Measurements from ENCODE around the gene ME1. TPM values are rescaled to one million over a fixed set of nuclear protein-coding genes. Genes with fewer than 3 reads are reported as not detected.
"Not testable (repeated sequence)": the region's sequence is repeated elsewhere in the genome, so short reads cannot be mapped to it uniquely, and the experiment has no call there.

Gene ME1
- total RNA-seq, 8 experiments from 2014 or later, result 1.8 to 21.5 (median 8.6) TPM

- 10 to 100% (median 80%) methylated on average over 1 of the region's 1 CpG; no CpG with 5 or more reads in 1 of the 10 experiments for WGBS, 10 experiments
- no peak for ATAC-seq (replicated peaks in 6 of 8)
These were observed 30.6 kb upstream of the ME1 start for GRCh38 chr6:83461438-83461837.

GRCh38 chr6:83459663-83460062 lies 28.8 kb upstream of the ME1 start:
- no peak overlapping the region for H3K27ac ChIP-seq
- no peaks in the 10 kb centered on the region for H3K4me1 ChIP-seq (replicated peaks in 1 of 2)
- ATAC-seq (replicated peaks in 6 of 8), result peak in 1 of 8 experiments; percentile 8
- H3K4me3 ChIP-seq, result no peak overlapping the region
- in situ Hi-C loops (cut with MboI; ENCODE audit: low pct_unique_long_range_greater_than_20kb in 2 of 9, low sequenced_read_pairs in 9 of 9, unreplicated experiment in 9 of 9), result no loop called here

More at GRCh38 chr6:83461438-83461837, 30.6 kb upstream of the ME1 start:
- Histone ChIP-seq H3K4me3 (no peak overlapping the region), H3K4me1 (replicated peaks in 1 of 2) (no peaks in the 10 kb centered on the region), H3K27ac (no peak overlapping the region)
- in situ Hi-C loops (cut with MboI; ENCODE audit: low pct_unique_long_range_greater_than_20kb in 2 of 9, low sequenced_read_pairs in 9 of 9, unreplicated experiment in 9 of 9), result no loop called here

- H3K4me3 ChIP-seq; H3K27ac ChIP-seq; in situ Hi-C loops (cut with MboI; ENCODE audit: low pct_unique_long_range_greater_than_20kb in 2 of 9, low sequenced_read_pairs in 9 of 9, unreplicated experiment in 9 of 9); ATAC-seq (replicated peaks in 6 of 8); H3K4me1 ChIP-seq (replicated peaks in 1 of 2): not testable (repeated sequence)
- WGBS, 10 experiments, result 79 to 100% (median 92%) methylated on average over 3 to 5 of the region's 6 CpGs; no CpG with 5 or more reads in 2 of the 10 experiments
These were observed 19.2 kb upstream of the ME1 start for GRCh38 chr6:83450015-83450414.

GRCh38 chr6:83444086-83444699 lies 13.3 kb upstream of the ME1 start:
- ATAC-seq (replicated peaks in 6 of 8); H3K27ac ChIP-seq; H3K4me1 ChIP-seq (replicated peaks in 1 of 2); in situ Hi-C loops (cut with MboI; ENCODE audit: low pct_unique_long_range_greater_than_20kb in 2 of 9, low sequenced_read_pairs in 9 of 9, unreplicated experiment in 9 of 9); H3K4me3 ChIP-seq: not testable (repeated sequence)
- WGBS, 10 experiments, result 0 to 98% (median 83%) methylated on average over 1 to 7 of the region's 9 CpGs; no CpG with 5 or more reads in 3 of the 10 experiments

- WGBS, 10 experiments, result 43 to 100% (median 71%) methylated on average over 1 to 4 of the region's 4 CpGs; no CpG with 5 or more reads in 2 of the 10 experiments
- no peak overlapping the region for H3K4me3 ChIP-seq
- in situ Hi-C loops (cut with MboI; ENCODE audit: low pct_unique_long_range_greater_than_20kb in 2 of 9, low sequenced_read_pairs in 9 of 9, unreplicated experiment in 9 of 9), result no loop called here
- no peak overlapping the region for H3K27ac ChIP-seq
- H3K4me1 ChIP-seq (replicated peaks in 1 of 2), result no peaks in the 10 kb centered on the region
- peak in 1 of 8 experiments; percentile 43 for ATAC-seq (replicated peaks in 6 of 8)
These were observed 12.7 kb upstream of the ME1 start for GRCh38 chr6:83443516-83443915.

GRCh38 chr6:83442752-83443151 lies 11.9 kb upstream of the ME1 start:
- no peak overlapping the region for H3K4me3 ChIP-seq
- peak in 2 of 8 experiments; percentile 16 to 26 for ATAC-seq (replicated peaks in 6 of 8)
- in situ Hi-C loops (cut with MboI; ENCODE audit: low pct_unique_long_range_greater_than_20kb in 2 of 9, low sequenced_read_pairs in 9 of 9, unreplicated experiment in 9 of 9), result no loop called here
- no peak overlapping the region for H3K27ac ChIP-seq
- no peaks in the 10 kb centered on the region for H3K4me1 ChIP-seq (replicated peaks in 1 of 2)
- WGBS, 10 experiments, result 0 to 51% (median 29%) methylated on average over 1 to 2 of the region's 2 CpGs; no CpG with 5 or more reads in 3 of the 10 experiments

- in situ Hi-C loops (cut with MboI; ENCODE audit: low pct_unique_long_range_greater_than_20kb in 2 of 9, low sequenced_read_pairs in 9 of 9, unreplicated experiment in 9 of 9), result no loop called here
- Histone ChIP-seq H3K4me1 (replicated peaks in 1 of 2) (no peaks in the 10 kb centered on the region), H3K27ac (no peak overlapping the region), H3K4me3 (no peak overlapping the region)
- WGBS, 10 experiments, result 11 to 80% (median 67%) methylated on average over 1 to 2 of the region's 2 CpGs; no CpG with 5 or more reads in 1 of the 10 experiments
- no peak for ATAC-seq (replicated peaks in 6 of 8)
These were observed 8.3 kb upstream of the ME1 start for GRCh38 chr6:83439201-83439600.

GRCh38 chr6:83436674-83437073 lies 5.8 kb upstream of the ME1 start:
- in situ Hi-C loops (cut with MboI; ENCODE audit: low pct_unique_long_range_greater_than_20kb in 2 of 9, low sequenced_read_pairs in 9 of 9, unreplicated experiment in 9 of 9), result no loop called here
- no peak for ATAC-seq (replicated peaks in 6 of 8)
- Histone ChIP-seq H3K4me3 (no peak overlapping the region), H3K4me1 (replicated peaks in 1 of 2) (no peaks in the 10 kb centered on the region), H3K27ac (no peak overlapping the region)

GRCh38 chr6:83433177-83433576 lies 2.3 kb upstream of the ME1 start:
- peaks cover 3 to 8% of the 10 kb centered on the region in 2 donors for H3K4me1 ChIP-seq (replicated peaks in 1 of 2)
- ATAC-seq (replicated peaks in 6 of 8), result no peak
- in situ Hi-C loops (cut with MboI; ENCODE audit: low pct_unique_long_range_greater_than_20kb in 2 of 9, low sequenced_read_pairs in 9 of 9, unreplicated experiment in 9 of 9), result no loop called here
- no peak overlapping the region for H3K27ac ChIP-seq
- no peak overlapping the region for H3K4me3 ChIP-seq

GRCh38 chr6:83432636-83433035 lies 1.8 kb upstream of the ME1 start:
- 76 to 100% (median 94%) methylated on average over 2 of the region's 2 CpGs; no CpG with 5 or more reads in 3 of the 10 experiments for WGBS, 10 experiments
- Histone ChIP-seq H3K4me1 (replicated peaks in 1 of 2) (peaks cover 3 to 8% of the 10 kb centered on the region in 2 donors), H3K4me3 (no peak overlapping the region), H3K27ac (no peak overlapping the region)
- in situ Hi-C loops (cut with MboI; ENCODE audit: low pct_unique_long_range_greater_than_20kb in 2 of 9, low sequenced_read_pairs in 9 of 9, unreplicated experiment in 9 of 9), result no loop called here
- ATAC-seq (replicated peaks in 6 of 8), result no peak

GRCh38 chr6:83431545-83432155 lies 799 bp upstream of the ME1 start:
- WGBS, 10 experiments, result 95 to 100% (median 97%) methylated on average over 2 to 8 of the region's 19 CpGs; no CpG with 5 or more reads in 3 of the 10 experiments
- H3K4me3 ChIP-seq, result peak overlapping the region in 1 of 5 donors; percentile 66
- in situ Hi-C loops (cut with MboI; ENCODE audit: low pct_unique_long_range_greater_than_20kb in 2 of 9, low sequenced_read_pairs in 9 of 9, unreplicated experiment in 9 of 9), result no loop called here

GRCh38 chr6:83429857-83430610 lies 817 bp downstream of the ME1 start:
- Histone ChIP-seq H3K4me3 (peak overlapping the region; percentile 28 to 66 (median 36)), H3K27ac (peak overlapping the region in 1 of 2 donors; percentile 51), H3K4me1 (replicated peaks in 1 of 2) (peaks cover 3 to 8% of the 10 kb centered on the region in 2 donors)
- in situ Hi-C loops (cut with MboI; ENCODE audit: low pct_unique_long_range_greater_than_20kb in 2 of 9, low sequenced_read_pairs in 9 of 9, unreplicated experiment in 9 of 9), result no loop called here
- ATAC-seq (replicated peaks in 6 of 8), result peak; percentile 13 to 45 (median 32)
- 14 to 68% (median 50%) methylated on average over 2 to 12 of the region's 13 CpGs for WGBS, 10 experiments

More at GRCh38 chr6:83431545-83432155, 799 bp upstream of the ME1 start:
- ATAC-seq (replicated peaks in 6 of 8), result no peak
- Histone ChIP-seq H3K4me1 (replicated peaks in 1 of 2) (peaks cover 3 to 8% of the 10 kb centered on the region in 2 donors), H3K27ac (no peak overlapping the region)

- Histone ChIP-seq H3K27ac (no peak overlapping the region), H3K4me1 (replicated peaks in 1 of 2) (peaks cover 3 to 8% of the 10 kb centered on the region in 2 donors), H3K4me3 (peak overlapping the region in 2 of 5 donors; percentile 36 to 66)
- no peak for ATAC-seq (replicated peaks in 6 of 8)
- WGBS, 10 experiments, result 67 to 100% (median 84%) methylated on average over 1 of the region's 1 CpG; no CpG with 5 or more reads in 2 of the 10 experiments
- in situ Hi-C loops (cut with MboI; ENCODE audit: low pct_unique_long_range_greater_than_20kb in 2 of 9, low sequenced_read_pairs in 9 of 9, unreplicated experiment in 9 of 9), result no loop called here
These were observed 1.6 kb downstream of the ME1 start for GRCh38 chr6:83429269-83429668.
